Caco-2 (cell line): ENCODE results near the gene C16orf90. TPM values are rescaled to one million over a fixed set of nuclear protein-coding genes. Genes with fewer than 3 reads are reported as not detected.

Experiments
- BruUV-seq: library from RNA; stranded (reverse); fragments of 400-500 nt; replicated peaks from 2 replicates; lab custom pipeline; 2021; lab: Mats Ljungman, UMichigan
- CTCF ChIA-PET: fragments of 300-600 bp; sonication (Branson Sonifier 250); formaldehyde crosslinking; loops from one replicate; lab custom pipeline; 2022; ENCODE audit warnings: antibody characterized with exemption; lab: Charles Lee
- POLR2A ChIA-PET: fragments of 300-600 bp; sonication (Branson Sonifier 250); formaldehyde crosslinking; loops from one replicate; lab custom pipeline; 2022; ENCODE audit warnings: antibody characterized with exemption; lab: Charles Lee
- DNase-seq, 2 experiments: peaks; one replicate each; pipeline versions ENCODE4 v3.0.0 to v3.0.0-alpha.2; 2020 to 2022
- H3K27me3 ChIP-seq: replicated peaks from 2 replicates; pipeline ENCODE4 v1.6.0; 2011; ENCODE audit warnings: low read length; ENCODE audit not compliant: control insufficient read depth, insufficient read depth
- H3K36me3 ChIP-seq: 2 replicates; pipeline ENCODE4 v1.5.1; 2011; ENCODE audit warnings: low read length; ENCODE audit not compliant: control insufficient read depth, insufficient read depth
- H3K4me1 ChIP-seq: fragments of 250-450 bp; sonication (Bioruptor Pico); 2 replicates; pipeline ENCODE4 v1.5.1; 2020; ENCODE audit warnings: mild to moderate bottlenecking
- H3K4me3 ChIP-seq: 2 replicates; pipeline ENCODE4 v1.5.1; 2011; ENCODE audit warnings: low read depth, mild to moderate bottlenecking, control low read depth, low read length
- H3K9me3 ChIP-seq: fragments of 250-450 bp; sonication (Bioruptor Pico); 2 replicates; pipeline ENCODE4 v1.5.1; 2020; ENCODE audit warnings: mild to moderate bottlenecking, moderate library complexity
- H3K27ac Mint-ChIP-seq: one replicate; pipeline ENCODE4 v1.8.0; 2022; ENCODE audit warnings: mixed read lengths; ENCODE audit not compliant: unreplicated experiment
- H3K27me3 Mint-ChIP-seq: one replicate; pipeline ENCODE4 v1.8.0; 2022; ENCODE audit warnings: mixed read lengths; ENCODE audit not compliant: insufficient read depth, unreplicated experiment
- H3K36me3 Mint-ChIP-seq: one replicate; pipeline ENCODE4 v1.8.0; 2022; ENCODE audit warnings: mild to moderate bottlenecking, mixed read lengths; ENCODE audit not compliant: insufficient read depth, unreplicated experiment
- H3K4me1 Mint-ChIP-seq: one replicate; pipeline ENCODE4 v1.8.0; 2022; ENCODE audit warnings: low read depth, mixed read lengths; ENCODE audit not compliant: unreplicated experiment
- H3K4me3 Mint-ChIP-seq: one replicate; pipeline ENCODE4 v1.8.0; 2022; ENCODE audit warnings: mild to moderate bottlenecking, moderate library complexity, mixed read lengths; ENCODE audit not compliant: unreplicated experiment
- H3K9me3 Mint-ChIP-seq: one replicate; pipeline ENCODE4 v1.8.0; 2022; ENCODE audit warnings: mixed read lengths; ENCODE audit not compliant: unreplicated experiment
- CTCF ChIP-seq, 2 experiments: fragments of 200-600 bp in 1 of 2; IDR thresholded peaks; 1 replicate in 1 of 2; 2 replicates in 1 of 2; pipeline versions ENCODE4 v1.5.1 to v1.8.0; 2011 to 2022; ENCODE audit warnings: antibody characterized with exemption in 1 of 2, control low read depth in 1 of 2, inconsistent platforms in 1 of 2, low read depth in 1 of 2, low read length in 1 of 2, mild to moderate bottlenecking in 1 of 2, moderate library complexity in 1 of 2; ENCODE audit not compliant: insufficient read depth in 1 of 2, severe bottlenecking in 1 of 2, unreplicated experiment in 1 of 2
- intact Hi-C: fragments of 100-400 bp; cut with micrococcal nuclease; formaldehyde crosslinking; loops from one replicate; pipeline ENCODE4 v1.10.0; 2022; ENCODE audit not compliant: unreplicated experiment
- total RNA-seq: library from RNA; stranded (reverse); gene quantifications from 2 replicates; pipeline ENCODE4 v1.2.3, GENCODE V29; 2022

The C16orf90 gene
- total RNA-seq, 1 experiment from 2014 or later = not detected

- intact Hi-C loops = no loop called here
- ChIA-PET CTCF (no interaction called here), POLR2A (no interaction called here)
- Mint-ChIP-seq H3K36me3 (peaks cover 52% of the 10 kb centered on the region), H3K27ac (peak overlapping the region; percentile 70), H3K4me3 (peak overlapping the region; percentile 78), H3K27me3 (no peaks in the 10 kb centered on the region), H3K4me1 (peaks cover 27% of the 10 kb centered on the region), H3K9me3 (no peaks in the 10 kb centered on the region)
- no peak for TF ChIP-seq CTCF (IDR thresholded peaks at IDR 0.05; ENCODE audit: insufficient read depth in 1 of 2, low read depth in 1 of 2, low read length in 1 of 2, severe bottlenecking in 1 of 2, unreplicated experiment in 1 of 2)
- Histone ChIP-seq H3K27me3 (no peaks in the 10 kb centered on the region), H3K4me1 (peaks cover 17% of the 10 kb centered on the region), H3K9me3 (no peaks in the 10 kb centered on the region), H3K4me3 (no peak overlapping the region), H3K36me3 (no peaks in the 10 kb centered on the region)
- BruUV-seq = no TSS peak
- DNase-seq = no peak
Observed at GRCh38 chr16:3460585-3460984, 34.7 kb downstream of the C16orf90 start.

GRCh38 chr16:3460121-3460520, 35.2 kb downstream of the C16orf90 start:
- Mint-ChIP-seq H3K36me3 (peaks cover 47% of the 10 kb centered on the region), H3K27me3 (no peaks in the 10 kb centered on the region), H3K4me3 (peak overlapping the region; percentile 78), H3K9me3 (no peaks in the 10 kb centered on the region), H3K4me1 (peaks cover 27% of the 10 kb centered on the region), H3K27ac (peak overlapping the region; percentile 70)
- H3K4me1 ChIP-seq = peaks cover 17% of the 10 kb centered on the region
- no TSS peak for BruUV-seq
- no peak for DNase-seq
- no peaks in the 10 kb centered on the region for H3K36me3 ChIP-seq
- TF ChIP-seq CTCF (IDR thresholded peaks at IDR 0.05; ENCODE audit: insufficient read depth in 1 of 2, low read depth in 1 of 2, low read length in 1 of 2, severe bottlenecking in 1 of 2, unreplicated experiment in 1 of 2) = no peak
- H3K9me3 ChIP-seq = no peaks in the 10 kb centered on the region
- intact Hi-C loops = no loop called here
- CTCF ChIA-PET = no interaction called here
- no peaks in the 10 kb centered on the region for H3K27me3 ChIP-seq
- no peak overlapping the region for H3K4me3 ChIP-seq
- POLR2A ChIA-PET = no interaction called here

GRCh38 chr16:3459401-3460090, 35.7 kb downstream of the C16orf90 start:
- ChIA-PET POLR2A (no interaction called here), CTCF (no interaction called here)
- Histone ChIP-seq H3K4me3 (peak overlapping the region; percentile 14), H3K4me1 (peaks cover 17% of the 10 kb centered on the region), H3K9me3 (no peaks in the 10 kb centered on the region), H3K36me3 (no peaks in the 10 kb centered on the region), H3K27me3 (no peaks in the 10 kb centered on the region)
- TSS peak; percentile 48 for BruUV-seq
- peaks cover 44% of the 10 kb centered on the region for H3K36me3 Mint-ChIP-seq
- no peaks in the 10 kb centered on the region for H3K9me3 Mint-ChIP-seq
- TF ChIP-seq CTCF (IDR thresholded peaks at IDR 0.05; ENCODE audit: insufficient read depth in 1 of 2, low read depth in 1 of 2, low read length in 1 of 2, severe bottlenecking in 1 of 2, unreplicated experiment in 1 of 2) = no peak
- H3K4me1 Mint-ChIP-seq = peaks cover 29% of the 10 kb centered on the region
- intact Hi-C loops = loop anchor here (2.0 to 5.0 kb wide), 3 partner anchors 17 to 307 kb away; partner anchors contain the start of genes NAA60 and ZNF597
- peak overlapping the region; percentile 78 for H3K4me3 Mint-ChIP-seq
- H3K27ac Mint-ChIP-seq = peak overlapping the region; percentile 70
- no peaks in the 10 kb centered on the region for H3K27me3 Mint-ChIP-seq
- DNase-seq = peak in 1 of 2 experiments; percentile 35
